A549 (cell line): Measurements from ENCODE around the gene PPP2R5A. TPM values are rescaled to one million over a fixed set of nuclear protein-coding genes. Genes with fewer than 3 reads are reported as not detected.

Experiments used
- ATAC-seq, 2 experiments: fragments of 200-7000 bp in 1 of 2; fragments of >200 bp in 1 of 2; cut with Nextera tagmentation in 1 of 2; cut with Tn5 transposase in 1 of 2; 3 replicates each; pipeline versions ENCODE4 v1.8.0 to v1.9.1; 2018 to 2020; ENCODE audit warnings: mild to moderate bottlenecking in 1 of 2, moderate library complexity in 1 of 2
- CTCF ChIA-PET: fragments of 300-600 bp; sonication (Branson Sonifier 250); formaldehyde crosslinking; extraction: SDS; loops from one replicate; lab custom pipeline; 2021; ENCODE audit warnings: antibody characterized with exemption, inconsistent platforms; lab: Yijun Ruan, JAX
- POLR2A ChIA-PET: fragments of 350-600 bp; formaldehyde crosslinking; extraction: SDS; loops from one replicate; lab custom pipeline; 2021; ENCODE audit warnings: antibody characterized with exemption, inconsistent platforms; lab: Yijun Ruan, JAX
- DNase-seq, 2 experiments: peaks; one replicate each; pipeline versions ENCODE4 v3.0.0 to v3.0.0-alpha.2; 2011 to 2016; ENCODE audit warnings: low read depth in 1 of 2, low spot score in 1 of 2
- FAIRE-seq: peaks from 2 replicates; lab custom pipeline; 2011; peaks lifted over from hg19 to GRCh38; lab: Jason Lieb, UNC
- H3K27ac ChIP-seq, 2 experiments: fragments of >200 bp; sonication (Bioruptor Twin); formaldehyde crosslinking; 3 replicates each; pipeline ENCODE4 v1.5.1; 2016 to 2017
- H3K4me1 ChIP-seq: fragments of >200 bp; sonication (Bioruptor Twin); formaldehyde crosslinking; 3 replicates; pipeline ENCODE4 v1.6.1; 2016
- H3K4me2 ChIP-seq: fragments of >200 bp; sonication (Bioruptor Twin); formaldehyde crosslinking; 3 replicates; pipeline ENCODE4 v1.6.1; 2016
- H3K4me3 ChIP-seq: fragments of >200 bp; sonication (Bioruptor Twin); formaldehyde crosslinking; 3 replicates; pipeline ENCODE4 v1.5.1; 2016
- H3K9me3 ChIP-seq: fragments of >200 bp; sonication (Bioruptor Twin); formaldehyde crosslinking; 3 replicates; pipeline ENCODE4 v1.6.1; 2016
- CBX8 ChIP-seq: fragments of 200-600 bp; sonication (generic); IDR thresholded peaks from 2 replicates; pipeline ENCODE4 v1.6.1; 2016
- CEBPB ChIP-seq, 2 experiments: fragments of >200 bp in 1 of 2; sonication (Bioruptor Twin) in 1 of 2; formaldehyde crosslinking in 1 of 2; IDR thresholded peaks; 2 replicates each; pipeline ENCODE4 v1.6.1; 2012 to 2016
- CHD4 ChIP-seq: fragments of 200-600 bp; sonication (generic); IDR thresholded peaks from 2 replicates; pipeline ENCODE4 v1.6.1; 2016; ENCODE audit warnings: antibody characterized with exemption, mild to moderate bottlenecking, borderline replicate concordance
- EHF ChIP-seq: fragments of 250-450 bp; sonication (Bioruptor Pico); IDR thresholded peaks from 2 replicates; pipeline ENCODE4 v1.5.0; 2020; ENCODE audit warnings: mild to moderate bottlenecking
- EP300 ChIP-seq, 2 experiments: fragments of >200 bp; sonication (Bioruptor Twin); formaldehyde crosslinking; IDR thresholded peaks; 2 replicates in 1 of 2; 3 replicates in 1 of 2; pipeline ENCODE4 v1.6.1; 2016 to 2017
- FOSL2 ChIP-seq, 2 experiments: fragments of 450-650 bp in 1 of 2; fragments of >200 bp in 1 of 2; sonication (Bioruptor Twin) in 1 of 2; formaldehyde crosslinking; IDR thresholded peaks; 2 replicates each; pipeline versions ENCODE4 v1.5.0 to v1.6.1; 2016 to 2020; ENCODE audit warnings: mild to moderate bottlenecking in 1 of 2, moderate library complexity in 1 of 2
- GATA3 ChIP-seq: IDR thresholded peaks from 2 replicates; pipeline ENCODE4 v1.6.1; 2012; ENCODE audit warnings: borderline replicate concordance
- HDAC2 ChIP-seq: fragments of 200-600 bp; sonication (generic); IDR thresholded peaks from 2 replicates; pipeline ENCODE4 v1.6.1; 2016
- HEYL ChIP-seq: fragments of 250-450 bp; sonication (Bioruptor Pico); IDR thresholded peaks from 2 replicates; pipeline ENCODE4 v1.8.0; 2021; ENCODE audit warnings: mild to moderate bottlenecking, moderate library complexity
- JUN ChIP-seq, 2 experiments: fragments of >200 bp; sonication (Bioruptor Twin); formaldehyde crosslinking; IDR thresholded peaks; 2 replicates in 1 of 2; 3 replicates in 1 of 2; pipeline ENCODE4 v1.6.1; 2016 to 2017
- KDM5A ChIP-seq: fragments of 200-600 bp; sonication (generic); IDR thresholded peaks from 2 replicates; pipeline ENCODE4 v1.6.1; 2016; ENCODE audit warnings: antibody characterized with exemption, mild to moderate bottlenecking
- MYC ChIP-seq: IDR thresholded peaks from 2 replicates; pipeline ENCODE4 v1.6.1; 2012; ENCODE audit warnings: mild to moderate bottlenecking, inconsistent platforms, low read length, improper control_type of control experiment, borderline replicate concordance
- NFE2L2 ChIP-seq: fragments of 150-350 bp; conservative IDR thresholded peaks from 2 replicates; pipeline ENCODE4 v1.6.1; 2014; ENCODE audit warnings: low read length
- NPAS2 ChIP-seq: fragments of 250-450 bp; sonication (Bioruptor Pico); IDR thresholded peaks from 2 replicates; pipeline ENCODE4 v1.8.0; 2022; ENCODE audit warnings: mild to moderate bottlenecking, moderate library complexity, borderline replicate concordance
- NR3C1 ChIP-seq: fragments of >200 bp; sonication (Bioruptor Twin); formaldehyde crosslinking; IDR thresholded peaks from 3 replicates; pipeline ENCODE4 v1.6.1; 2017
- POLR2A ChIP-seq: IDR thresholded peaks from 2 replicates; pipeline ENCODE4 v1.6.1; 2012; ENCODE audit warnings: mild to moderate bottlenecking, low read length
- POLR2AphosphoS2 ChIP-seq: conservative IDR thresholded peaks from 2 replicates; pipeline ENCODE4 v1.6.1; 2012; ENCODE audit warnings: low read length, improper control_type of control experiment, inconsistent platforms
- SMC3 ChIP-seq: fragments of >200 bp; sonication (Bioruptor Twin); formaldehyde crosslinking; IDR thresholded peaks from 3 replicates; pipeline ENCODE4 v1.6.1; 2018; ENCODE audit warnings: inconsistent platforms
- SREBF2 ChIP-seq: fragments of 450-650 bp; IDR thresholded peaks from 2 replicates; pipeline ENCODE4 v1.6.1; 2014; ENCODE audit warnings: mild to moderate bottlenecking, moderate library complexity
- ZFP36 ChIP-seq: fragments of 450-650 bp; IDR thresholded peaks from 2 replicates; pipeline ENCODE4 v1.6.1; 2014; ENCODE audit warnings: borderline replicate concordance; ENCODE audit not compliant: partially characterized antibody
- ZNF302 ChIP-seq: fragments of 250-450 bp; sonication (Bioruptor Pico); IDR thresholded peaks from 2 replicates; pipeline ENCODE4 v1.9.0; 2021; ENCODE audit warnings: inconsistent platforms, mild to moderate bottlenecking, moderate library complexity
- WGBS: methylation state at CpG from one replicate; pipeline ENCODE4 v1.1.6; 2017; ENCODE audit errors: missing lambda C conversion rate; 5-methylcytosine and 5-hydroxymethylcytosine counted together
- polyA plus RNA-seq, 4 experiments: library from polyadenylated mRNA; depleted of rRNA in 3 of 4; stranded (reverse); fragments of >200 nt; fragmentation: RNase III in 1 of 4; extraction: RNeasy Plus Mini Kit Qiagen cat#74134 plus additional on column Dnase treatment in 1 of 4; gene quantifications; 2 replicates in 3 of 4; 3 replicates in 1 of 4; pipeline ENCODE4 v1.2.3, GENCODE V29; 2011 to 2017
- TF ChIP-seq, protein P1 (sequence below): fragments of 150-350 bp; IDR thresholded peaks from 2 replicates; pipeline ENCODE4 v1.6.1; 2014; ENCODE audit warnings: low read depth, mild to moderate bottlenecking, low read length
- TF ChIP-seq, protein P2 (sequence below): IDR thresholded peaks from 2 replicates; pipeline ENCODE4 v1.6.1; 2012; ENCODE audit warnings: low read depth, borderline replicate concordance
- TF ChIP-seq, protein P3 (sequence below): fragments of 200-600 bp; sonication (generic); IDR thresholded peaks from 2 replicates; pipeline ENCODE4 v1.6.1; 2016; ENCODE audit warnings: antibody characterized with exemption, mild to moderate bottlenecking, moderate library complexity
- TF ChIP-seq, protein P4 (sequence below): fragments of 450-650 bp; IDR thresholded peaks from 2 replicates; pipeline ENCODE4 v1.6.1; 2014; ENCODE audit warnings: antibody characterized with exemption
- TF ChIP-seq, protein P5 (sequence below): fragments of 250-450 bp; sonication (Bioruptor Pico); IDR thresholded peaks from 2 replicates; pipeline ENCODE4 v1.5.0; 2021; ENCODE audit warnings: mild to moderate bottlenecking, moderate library complexity, borderline replicate concordance

PPP2R5A gene
- polyA plus RNA-seq, 2 of the 4 experiments (the other 2 are of a cell fraction): 14.9 to 37.6 TPM

DNA sequence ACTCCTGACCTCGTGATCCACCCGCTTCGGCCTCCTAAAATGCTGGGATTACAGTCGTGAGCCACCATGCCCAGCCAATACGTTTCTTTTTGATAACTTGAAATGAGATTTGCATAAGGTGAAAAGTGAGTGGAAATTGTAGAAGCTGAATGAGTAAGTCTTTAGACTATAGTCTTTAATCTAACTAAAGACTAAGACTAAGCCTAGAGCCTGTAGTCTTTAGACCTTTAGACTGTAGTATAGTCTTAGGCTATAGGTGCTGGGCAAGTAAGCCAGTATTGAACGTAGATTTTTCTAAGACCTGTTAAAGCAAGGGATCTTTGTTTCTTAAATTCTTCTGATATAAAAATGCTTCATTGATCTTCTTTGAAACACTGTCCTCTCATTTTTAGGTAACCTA, 12.1 kb downstream of the PPP2R5A start:
- ChIA-PET POLR2A (no interaction called here), CTCF (interaction anchor here (0.5 to 8.5 kb wide), 2 partner anchors 126 to 226 kb away, joined by 3 to 105 read pairs; no protein-coding TSS in a partner anchor)
- ATAC-seq: no peak
- H3K9me3 ChIP-seq: no peaks in the 10 kb centered on the region
- TF ChIP-seq POLR2A (no peak), HDAC2 (no peak), FOSL2 (IDR thresholded peaks at IDR 0.05) (no peak), FOSL2 (CRISPR knock-in tag; IDR thresholded peaks at IDR 0.05) (no peak), HEYL (CRISPR knock-in tag) (no peak), MYC (no peak), CBX8 (no peak), EP300 (IDR thresholded peaks at IDR 0.05) (no peak)
- TF ChIP-seq, protein P1, sequence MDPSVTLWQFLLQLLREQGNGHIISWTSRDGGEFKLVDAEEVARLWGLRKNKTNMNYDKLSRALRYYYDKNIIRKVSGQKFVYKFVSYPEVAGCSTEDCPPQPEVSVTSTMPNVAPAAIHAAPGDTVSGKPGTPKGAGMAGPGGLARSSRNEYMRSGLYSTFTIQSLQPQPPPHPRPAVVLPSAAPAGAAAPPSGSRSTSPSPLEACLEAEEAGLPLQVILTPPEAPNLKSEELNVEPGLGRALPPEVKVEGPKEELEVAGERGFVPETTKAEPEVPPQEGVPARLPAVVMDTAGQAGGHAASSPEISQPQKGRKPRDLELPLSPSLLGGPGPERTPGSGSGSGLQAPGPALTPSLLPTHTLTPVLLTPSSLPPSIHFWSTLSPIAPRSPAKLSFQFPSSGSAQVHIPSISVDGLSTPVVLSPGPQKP: no peak
- TF ChIP-seq, protein P2, sequence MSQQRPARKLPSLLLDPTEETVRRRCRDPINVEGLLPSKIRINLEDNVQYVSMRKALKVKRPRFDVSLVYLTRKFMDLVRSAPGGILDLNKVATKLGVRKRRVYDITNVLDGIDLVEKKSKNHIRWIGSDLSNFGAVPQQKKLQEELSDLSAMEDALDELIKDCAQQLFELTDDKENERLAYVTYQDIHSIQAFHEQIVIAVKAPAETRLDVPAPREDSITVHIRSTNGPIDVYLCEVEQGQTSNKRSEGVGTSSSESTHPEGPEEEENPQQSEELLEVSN: no peak
- TF ChIP-seq, all 56 proteins: peak for 0
- FAIRE-seq (no peak), DNase-seq (no peak)
- 94% methylated on average over 6 of the region's 6 CpGs for WGBS
- no peak overlapping the region for H3K27ac ChIP-seq
- no peak overlapping the region for H3K4me3 ChIP-seq
- H3K4me2 ChIP-seq: no peak overlapping the region
- no peaks in the 10 kb centered on the region; the same call in 1 of the 3 replicates for H3K4me1 ChIP-seq

DNA sequence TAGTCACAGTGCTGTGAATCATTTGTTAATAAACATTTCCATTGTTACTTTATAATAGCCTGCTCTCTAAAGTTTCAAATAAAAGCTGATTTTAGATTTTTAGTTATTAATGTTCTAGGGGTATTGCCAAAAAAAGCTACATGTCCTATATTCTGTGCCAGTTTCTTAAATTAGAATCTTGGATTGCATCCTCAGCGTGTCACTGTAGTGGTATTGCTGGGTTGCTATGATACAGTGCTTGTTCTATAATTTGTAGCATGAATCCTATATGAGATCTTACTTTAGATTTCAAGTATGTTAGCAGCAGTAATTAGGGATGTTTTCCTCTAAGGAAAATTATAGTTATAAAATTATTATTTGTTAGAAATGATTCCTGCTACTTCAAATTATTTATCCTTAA, 16.4 kb downstream of the PPP2R5A start:
- Histone ChIP-seq H3K4me1 (no peaks in the 10 kb centered on the region), H3K27ac (no peak overlapping the region), H3K4me3 (no peak overlapping the region), H3K4me2 (no peak overlapping the region), H3K9me3 (no peaks in the 10 kb centered on the region)
- DNase-seq: no peak
- TF ChIP-seq ZFP36: no peak
- TF ChIP-seq POLR2A: no peak
- no peak for TF ChIP-seq POLR2AphosphoS2
- TF ChIP-seq SREBF2: no peak
- TF ChIP-seq, protein P3, sequence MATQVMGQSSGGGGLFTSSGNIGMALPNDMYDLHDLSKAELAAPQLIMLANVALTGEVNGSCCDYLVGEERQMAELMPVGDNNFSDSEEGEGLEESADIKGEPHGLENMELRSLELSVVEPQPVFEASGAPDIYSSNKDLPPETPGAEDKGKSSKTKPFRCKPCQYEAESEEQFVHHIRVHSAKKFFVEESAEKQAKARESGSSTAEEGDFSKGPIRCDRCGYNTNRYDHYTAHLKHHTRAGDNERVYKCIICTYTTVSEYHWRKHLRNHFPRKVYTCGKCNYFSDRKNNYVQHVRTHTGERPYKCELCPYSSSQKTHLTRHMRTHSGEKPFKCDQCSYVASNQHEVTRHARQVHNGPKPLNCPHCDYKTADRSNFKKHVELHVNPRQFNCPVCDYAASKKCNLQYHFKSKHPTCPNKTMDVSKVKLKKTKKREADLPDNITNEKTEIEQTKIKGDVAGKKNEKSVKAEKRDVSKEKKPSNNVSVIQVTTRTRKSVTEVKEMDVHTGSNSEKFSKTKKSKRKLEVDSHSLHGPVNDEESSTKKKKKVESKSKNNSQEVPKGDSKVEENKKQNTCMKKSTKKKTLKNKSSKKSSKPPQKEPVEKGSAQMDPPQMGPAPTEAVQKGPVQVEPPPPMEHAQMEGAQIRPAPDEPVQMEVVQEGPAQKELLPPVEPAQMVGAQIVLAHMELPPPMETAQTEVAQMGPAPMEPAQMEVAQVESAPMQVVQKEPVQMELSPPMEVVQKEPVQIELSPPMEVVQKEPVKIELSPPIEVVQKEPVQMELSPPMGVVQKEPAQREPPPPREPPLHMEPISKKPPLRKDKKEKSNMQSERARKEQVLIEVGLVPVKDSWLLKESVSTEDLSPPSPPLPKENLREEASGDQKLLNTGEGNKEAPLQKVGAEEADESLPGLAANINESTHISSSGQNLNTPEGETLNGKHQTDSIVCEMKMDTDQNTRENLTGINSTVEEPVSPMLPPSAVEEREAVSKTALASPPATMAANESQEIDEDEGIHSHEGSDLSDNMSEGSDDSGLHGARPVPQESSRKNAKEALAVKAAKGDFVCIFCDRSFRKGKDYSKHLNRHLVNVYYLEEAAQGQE: no peak
- no peak for TF ChIP-seq NR3C1
- no peak for TF ChIP-seq JUN (IDR thresholded peaks at IDR 0.05)
- TF ChIP-seq, protein P1: no peak
- TF ChIP-seq GATA3: no peak
- TF ChIP-seq, protein P4, sequence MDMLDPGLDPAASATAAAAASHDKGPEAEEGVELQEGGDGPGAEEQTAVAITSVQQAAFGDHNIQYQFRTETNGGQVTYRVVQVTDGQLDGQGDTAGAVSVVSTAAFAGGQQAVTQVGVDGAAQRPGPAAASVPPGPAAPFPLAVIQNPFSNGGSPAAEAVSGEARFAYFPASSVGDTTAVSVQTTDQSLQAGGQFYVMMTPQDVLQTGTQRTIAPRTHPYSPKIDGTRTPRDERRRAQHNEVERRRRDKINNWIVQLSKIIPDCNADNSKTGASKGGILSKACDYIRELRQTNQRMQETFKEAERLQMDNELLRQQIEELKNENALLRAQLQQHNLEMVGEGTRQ: no peak
- no peak for TF ChIP-seq NFE2L2
- no peak for TF ChIP-seq KDM5A
- TF ChIP-seq, protein P5, sequence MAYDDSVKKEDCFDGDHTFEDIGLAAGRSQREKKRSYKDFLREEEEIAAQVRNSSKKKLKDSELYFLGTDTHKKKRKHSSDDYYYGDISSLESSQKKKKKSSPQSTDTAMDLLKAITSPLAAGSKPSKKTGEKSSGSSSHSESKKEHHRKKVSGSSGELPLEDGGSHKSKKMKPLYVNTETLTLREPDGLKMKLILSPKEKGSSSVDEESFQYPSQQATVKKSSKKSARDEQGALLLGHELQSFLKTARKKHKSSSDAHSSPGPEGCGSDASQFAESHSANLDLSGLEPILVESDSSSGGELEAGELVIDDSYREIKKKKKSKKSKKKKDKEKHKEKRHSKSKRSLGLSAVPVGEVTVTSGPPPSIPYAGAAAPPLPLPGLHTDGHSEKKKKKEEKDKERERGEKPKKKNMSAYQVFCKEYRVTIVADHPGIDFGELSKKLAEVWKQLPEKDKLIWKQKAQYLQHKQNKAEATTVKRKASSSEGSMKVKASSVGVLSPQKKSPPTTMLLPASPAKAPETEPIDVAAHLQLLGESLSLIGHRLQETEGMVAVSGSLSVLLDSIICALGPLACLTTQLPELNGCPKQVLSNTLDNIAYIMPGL (CRISPR knock-in tag): no peak
- no peak for TF ChIP-seq CHD4
- no peak for TF ChIP-seq SMC3
- no peak for TF ChIP-seq ZNF302 (CRISPR knock-in tag)
- TF ChIP-seq NPAS2 (CRISPR knock-in tag): no peak
- no peak for TF ChIP-seq EHF (CRISPR knock-in tag)
- no peak for TF ChIP-seq EP300 (IDR thresholded peaks at IDR 0.05)
- TF ChIP-seq CEBPB (IDR thresholded peaks at IDR 0.05): no peak
- POLR2A ChIA-PET: no interaction called here
- no peak for FAIRE-seq
- CTCF ChIA-PET: interaction anchor here (1.4 to 2.2 kb wide), 2 partner anchors 15 to 231 kb away, joined by 4 to 10 read pairs; no protein-coding TSS in a partner anchor
- 93% methylated on average over 1 of the region's 1 CpG for WGBS
- no peak for ATAC-seq
